GM18909 (cell line): ENCODE data around the gene YIPF4.
"Not testable (repeated sequence)": the region's sequence is repeated elsewhere in the genome, so short reads cannot be mapped to it uniquely, and the experiment has no call there.

Experiments used
- ATAC-seq: cut with Tn5 transposase; IDR thresholded peaks from one replicate; pipeline ENCODE4 v1.9.1; 2021; ENCODE audit warnings: mild to moderate bottlenecking; ENCODE audit not compliant: unreplicated experiment, poor library complexity

Gene YIPF4

DNA sequence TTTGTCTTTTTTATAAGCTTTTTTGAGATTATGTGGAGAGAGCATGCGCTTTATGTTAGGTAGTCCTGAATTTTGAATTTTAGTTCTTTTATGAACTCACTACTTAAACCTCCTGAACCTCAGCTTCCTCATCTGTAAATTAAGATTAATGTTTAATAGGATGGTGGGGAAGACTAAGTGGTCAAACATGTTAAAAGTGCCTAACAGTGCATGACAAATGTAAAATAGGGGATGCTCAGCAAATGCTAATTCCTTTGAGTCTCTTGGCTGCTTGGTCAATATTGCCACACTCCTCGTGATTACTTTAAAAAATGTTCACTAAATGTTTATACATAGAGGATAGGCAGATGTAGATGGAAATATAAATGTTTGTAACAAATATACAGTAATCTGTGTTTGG lies 85.9 kb downstream of the YIPF4 start:
- ATAC-seq: peak; percentile 72

DNA sequence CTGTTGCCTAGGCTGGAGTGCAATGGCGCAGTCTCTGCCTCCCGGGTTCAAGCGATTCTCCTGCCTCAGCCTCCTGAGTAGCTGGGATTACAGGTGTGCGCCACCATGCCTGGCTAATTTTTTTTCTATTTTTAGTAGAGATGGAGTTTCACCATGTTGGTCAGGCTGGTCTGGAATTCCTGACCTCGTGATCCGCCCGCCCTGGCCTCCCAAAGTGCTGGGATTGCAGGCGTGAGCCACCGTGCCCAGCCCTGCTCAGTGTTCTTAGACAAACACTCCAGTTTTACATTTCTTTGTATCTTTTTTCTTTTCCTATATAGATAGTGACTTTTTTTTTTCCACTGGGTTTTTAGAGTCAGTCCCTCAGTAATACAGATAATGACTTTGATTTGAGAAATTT lies 86.6 kb downstream of the YIPF4 start:
- ATAC-seq: not testable (repeated sequence)

- ATAC-seq: not testable (repeated sequence)
Observed at GRCh38 chr2:32365679-32366078, 88.0 kb downstream of the YIPF4 start.
